Keratinocyte (primary cell): Measurements from ENCODE around the gene SLC41A3. TPM values are rescaled to one million over a fixed set of nuclear protein-coding genes. Genes with fewer than 3 reads are reported as not detected.

Experiments used
- DNase-seq: peaks from one replicate; pipeline ENCODE4 v3.0.0-alpha.2; 2011; ENCODE audit warnings: low read depth, missing footprints, low spot score
- FAIRE-seq: peaks from 2 replicates; lab custom pipeline; 2011; peaks lifted over from hg19 to GRCh38; lab: Jason Lieb, UNC
- H2AFZ ChIP-seq: 2 replicates; pipeline ENCODE4 v1.6.0; 2012; ENCODE audit warnings: low read length, control low read depth, inconsistent platforms; ENCODE audit not compliant: control insufficient read depth
- H3K27ac ChIP-seq: 2 replicates; pipeline ENCODE4 v1.5.1; 2011; ENCODE audit warnings: low read length; ENCODE audit not compliant: control insufficient read depth, insufficient read depth
- H3K27me3 ChIP-seq: 3 replicates; pipeline ENCODE4 v1.6.0; 2011; ENCODE audit warnings: low read length; ENCODE audit not compliant: control insufficient read depth, insufficient read depth; ENCODE audit errors: extremely low read depth
- H3K36me3 ChIP-seq, 2 experiments: 2 replicates in 1 of 2; 3 replicates in 1 of 2; pipeline ENCODE4 v1.5.1; 2011; ENCODE audit warnings: low read length in 2 of 2, mild to moderate bottlenecking in 1 of 2; ENCODE audit not compliant: control insufficient read depth in 2 of 2, insufficient read depth in 2 of 2; ENCODE audit errors: extremely low read depth in 1 of 2
- H3K4me1 ChIP-seq: 3 replicates; pipeline ENCODE4 v1.5.1; 2011; ENCODE audit warnings: low read length; ENCODE audit not compliant: control insufficient read depth, insufficient read depth; ENCODE audit errors: extremely low read depth
- H3K4me2 ChIP-seq: 3 replicates; pipeline ENCODE4 v1.6.0; 2011; ENCODE audit warnings: low read depth, low read length; ENCODE audit not compliant: control insufficient read depth, insufficient read depth; ENCODE audit errors: extremely low read depth
- H3K4me3 ChIP-seq, 3 experiments: fragments of 200-600 bp in 1 of 3; sonication (generic) in 1 of 3; 2 replicates in 2 of 3; 3 replicates in 1 of 3; pipeline ENCODE4 v1.5.1; 2011 to 2016; ENCODE audit warnings: low read length in 3 of 3, mild to moderate bottlenecking in 3 of 3, control low read depth in 2 of 3, inconsistent platforms in 1 of 3, low read depth in 1 of 3, mixed read lengths in 1 of 3, mixed run types in 1 of 3, moderate library complexity in 1 of 3; ENCODE audit not compliant: control insufficient read depth in 2 of 3, insufficient read depth in 2 of 3; ENCODE audit errors: extremely low read depth in 1 of 3
- H3K79me2 ChIP-seq: 2 replicates; pipeline ENCODE4 v1.6.0; 2012; ENCODE audit warnings: low read length; ENCODE audit not compliant: control insufficient read depth, insufficient read depth
- H3K9ac ChIP-seq: 3 replicates; pipeline ENCODE4 v1.6.0; 2011; ENCODE audit warnings: low read length; ENCODE audit not compliant: control insufficient read depth, insufficient read depth; ENCODE audit errors: extremely low read depth
- H3K9me1 ChIP-seq: 3 replicates; pipeline ENCODE4 v1.6.0; 2011; ENCODE audit warnings: low read length; ENCODE audit not compliant: control insufficient read depth, insufficient read depth; ENCODE audit errors: extremely low read depth
- H3K9me3 ChIP-seq: 2 replicates; pipeline ENCODE4 v1.5.1; 2012; ENCODE audit warnings: low read depth, low read length; ENCODE audit not compliant: control insufficient read depth
- H4K20me1 ChIP-seq: 3 replicates; pipeline ENCODE4 v1.6.0; 2011; ENCODE audit warnings: low read length; ENCODE audit not compliant: control insufficient read depth, insufficient read depth; ENCODE audit errors: extremely low read depth
- EZH2 ChIP-seq: IDR thresholded peaks from one replicate; pipeline ENCODE4 v1.6.1; 2012; ENCODE audit warnings: inconsistent platforms, mild to moderate bottlenecking, low read length, moderate library complexity
- dilution Hi-C: fragments of 300-500 bp; cut with MboI; formaldehyde crosslinking; loops from one replicate; pipeline ENCODE4 v1.7.0; 2020; ENCODE audit warnings: low sequenced_read_pairs; ENCODE audit not compliant: extremely low pct_ligation_motif_present
- polyA plus RNA-seq, 5 experiments: library from polyadenylated mRNA; depleted of rRNA in 3 of 5; stranded (reverse) in 3 of 5; stranded (forward) in 1 of 5; unstranded in 1 of 5; fragments of >200 nt; gene quantifications; 1 replicate in 1 of 5; 2 replicates in 3 of 5; 3 replicates in 1 of 5; pipeline versions ENCODE4 v1.2.1 to v1.2.3, GENCODE V29; 2011 to 2012; ENCODE audit warnings: missing spikeins in 2 of 5, low read depth in 1 of 5, low replicate concordance in 1 of 5
- TF ChIP-seq, protein P1 (sequence below), 3 experiments: IDR thresholded peaks in 1 of 3; conservative IDR thresholded peaks in 1 of 3; optimal IDR thresholded peaks in 1 of 3; 2 replicates in 2 of 3; 3 replicates in 1 of 3; pipeline versions ENCODE3 to v1.5.1; 2011; ENCODE audit warnings: low read length in 3 of 3, mild to moderate bottlenecking in 3 of 3, moderate library complexity in 2 of 3, control low read depth in 1 of 3, inconsistent platforms in 1 of 3; ENCODE audit not compliant: insufficient read depth in 2 of 3; ENCODE audit errors: extremely low read depth in 1 of 3

SLC41A3 gene
- polyA plus RNA-seq, 1 donor (not counting 4 experiments of a cell fraction or from before 2014, with no cell fraction given), result 30.2 TPM

DNA sequence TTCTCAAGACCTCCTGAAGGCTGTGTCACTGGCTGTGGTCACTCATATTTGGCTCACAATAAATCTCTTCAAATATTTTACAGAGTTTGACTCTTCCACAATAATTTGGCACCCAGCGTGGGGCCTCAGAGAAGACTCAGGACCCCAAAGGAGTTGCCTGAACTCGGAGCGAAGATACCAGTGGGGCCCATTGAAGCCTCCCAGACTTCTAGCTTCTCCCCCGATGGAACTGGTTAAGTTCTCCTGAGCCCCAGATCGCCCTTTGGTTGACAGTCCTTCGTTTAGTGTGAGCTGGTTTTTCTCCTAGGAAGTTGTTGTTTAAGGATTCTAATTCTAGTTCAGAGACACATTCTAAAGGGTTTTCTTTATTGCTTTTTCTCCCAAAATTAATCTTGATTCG, 1.4 kb upstream of the SLC41A3 start:
- H3K9me1 ChIP-seq, result no peaks in the 10 kb centered on the region
- DNase-seq (no peak), FAIRE-seq (no peak)
- H3K36me3 ChIP-seq, result no peaks in the 10 kb centered on the region
- peaks cover 19% of the 10 kb centered on the region for H3K4me1 ChIP-seq
- TF ChIP-seq, protein P1, sequence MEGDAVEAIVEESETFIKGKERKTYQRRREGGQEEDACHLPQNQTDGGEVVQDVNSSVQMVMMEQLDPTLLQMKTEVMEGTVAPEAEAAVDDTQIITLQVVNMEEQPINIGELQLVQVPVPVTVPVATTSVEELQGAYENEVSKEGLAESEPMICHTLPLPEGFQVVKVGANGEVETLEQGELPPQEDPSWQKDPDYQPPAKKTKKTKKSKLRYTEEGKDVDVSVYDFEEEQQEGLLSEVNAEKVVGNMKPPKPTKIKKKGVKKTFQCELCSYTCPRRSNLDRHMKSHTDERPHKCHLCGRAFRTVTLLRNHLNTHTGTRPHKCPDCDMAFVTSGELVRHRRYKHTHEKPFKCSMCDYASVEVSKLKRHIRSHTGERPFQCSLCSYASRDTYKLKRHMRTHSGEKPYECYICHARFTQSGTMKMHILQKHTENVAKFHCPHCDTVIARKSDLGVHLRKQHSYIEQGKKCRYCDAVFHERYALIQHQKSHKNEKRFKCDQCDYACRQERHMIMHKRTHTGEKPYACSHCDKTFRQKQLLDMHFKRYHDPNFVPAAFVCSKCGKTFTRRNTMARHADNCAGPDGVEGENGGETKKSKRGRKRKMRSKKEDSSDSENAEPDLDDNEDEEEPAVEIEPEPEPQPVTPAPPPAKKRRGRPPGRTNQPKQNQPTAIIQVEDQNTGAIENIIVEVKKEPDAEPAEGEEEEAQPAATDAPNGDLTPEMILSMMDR (optimal IDR thresholded peaks at IDR 0.05 in 1 of 3, IDR thresholded peaks at IDR 0.05 in 1 of 3, conservative IDR thresholded peaks at IDR 0.05 in 1 of 3; ENCODE audit: extremely low read depth in 1 of 3, insufficient read depth in 2 of 3, low read length in 3 of 3), result no peak
- no peak for TF ChIP-seq EZH2
- no peak overlapping the region for H3K27ac ChIP-seq
- no peak overlapping the region for H3K4me3 ChIP-seq
- no peak overlapping the region for H2AFZ ChIP-seq
- no peak overlapping the region for H3K9ac ChIP-seq
- H3K9me3 ChIP-seq, result no peaks in the 10 kb centered on the region
- no peaks in the 10 kb centered on the region for H3K79me2 ChIP-seq
- no peaks in the 10 kb centered on the region for H4K20me1 ChIP-seq
- no peaks in the 10 kb centered on the region for H3K27me3 ChIP-seq
- H3K4me2 ChIP-seq, result no peak overlapping the region
- dilution Hi-C loops, result no loop called here

DNA sequence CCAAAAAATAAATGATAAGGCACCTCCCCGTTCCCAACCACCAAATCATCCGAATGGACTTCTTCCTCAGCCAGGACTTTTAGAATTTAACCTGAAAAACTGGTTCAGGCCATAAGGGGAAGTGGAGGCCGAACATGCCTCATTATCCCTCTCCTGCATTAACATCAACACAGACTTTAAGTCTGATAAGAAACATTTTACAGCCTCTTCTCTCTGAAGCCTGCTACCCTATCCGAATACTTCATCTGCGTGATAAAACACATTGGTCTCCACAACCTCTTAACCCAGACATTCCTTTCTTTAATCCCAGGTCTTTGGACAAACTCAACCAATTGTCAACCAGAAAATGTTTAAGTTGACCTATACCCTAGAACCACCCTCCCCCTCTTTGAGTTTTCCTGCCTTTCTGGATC, 850 bp upstream of the SLC41A3 start:
- Histone ChIP-seq H3K36me3 (no peaks in the 10 kb centered on the region), H3K9me1 (no peaks in the 10 kb centered on the region), H3K4me2 (peak overlapping the region; percentile 80), H3K4me1 (peaks cover 19% of the 10 kb centered on the region), H3K9me3 (no peaks in the 10 kb centered on the region), H3K9ac (peak overlapping the region; percentile 78), H2AFZ (peak overlapping the region; percentile 29), H3K79me2 (no peaks in the 10 kb centered on the region), H3K27me3 (no peaks in the 10 kb centered on the region), H4K20me1 (no peaks in the 10 kb centered on the region), H3K4me3 (peak overlapping the region in 2 of 3 experiments; percentile 64 to 66), H3K27ac (no peak overlapping the region)
- dilution Hi-C loops, result no loop called here
- DNase-seq, result no peak
- FAIRE-seq, result no peak
- no peak for TF ChIP-seq EZH2
- TF ChIP-seq, protein P1 (optimal IDR thresholded peaks at IDR 0.05 in 1 of 3, IDR thresholded peaks at IDR 0.05 in 1 of 3, conservative IDR thresholded peaks at IDR 0.05 in 1 of 3; ENCODE audit: extremely low read depth in 1 of 3, insufficient read depth in 2 of 3, low read length in 3 of 3), result no peak
